Left ventricle myocardium superior (tissue), 1 donor: ENCODE results near the gene GRIN1. TPM values are rescaled to one million over a fixed set of nuclear protein-coding genes. Genes with fewer than 3 reads are reported as not detected.
A peak's percentile ranks its signal among the peaks of the same experiment; 100 is the strongest.

ENCODE experiments used
- ATAC-seq: fragments of 200-7000 bp; cut with Tn5 transposase; one replicate; pipeline ENCODE4 v1.9.1; 2020; ENCODE audit warnings: mild to moderate bottlenecking, moderate library complexity
- DNase-seq: peaks from one replicate; pipeline ENCODE4 v3.0.0-alpha.2; 2020
- intact Hi-C: fragments of 100-400 bp; cut with micrococcal nuclease; formaldehyde crosslinking; loops from one replicate; pipeline ENCODE4 v1.11.0; 2022
- total RNA-seq: library from RNA; stranded (reverse); fragmentation: NEBNext Ultra II Directional; extraction: Animal tissue kit (Norgen Biotek cat#: 25700); gene quantifications from one replicate; pipeline ENCODE4 v1.2.1, GENCODE V29; 2021
- donor health status: DM: no; HTN: yes; CAD: no; lungs with severe emphysema.

Gene GRIN1
- total RNA-seq, 1 donor from 2014 or later, result not detected

DNA sequence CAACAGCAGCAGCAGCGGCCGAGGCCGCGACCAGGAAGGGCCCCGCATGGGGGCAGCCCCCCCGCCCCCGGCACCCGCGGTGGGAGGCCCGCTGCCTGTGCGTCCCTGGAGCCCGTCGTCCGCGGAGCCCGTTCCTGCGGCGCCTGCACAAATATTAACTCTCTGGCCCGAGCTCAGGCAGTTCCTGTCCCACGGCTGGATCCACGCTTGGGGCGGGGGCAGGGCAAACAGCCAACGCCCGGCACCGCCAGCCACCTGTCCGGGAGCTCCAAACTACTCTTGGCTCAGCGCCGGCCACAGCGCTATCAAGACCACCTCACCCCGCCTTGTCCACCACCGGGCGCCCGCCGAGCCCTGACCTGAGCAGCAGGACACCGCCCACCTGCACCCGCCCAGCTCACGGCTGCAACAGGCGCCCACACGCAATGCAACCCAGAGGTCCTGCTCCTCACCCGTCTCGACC is 31.0 kb downstream of the GRIN1 start, which contains the start of gene LRRC26:
LRRC26 (minus strand) TSS at position 156 of the 463 bp plus-strand sequence; CDS start at position 48, 108 bp downstream.
- intact Hi-C loops, result no loop called here
- ATAC-seq (no peak), DNase-seq (no peak)

DNA sequence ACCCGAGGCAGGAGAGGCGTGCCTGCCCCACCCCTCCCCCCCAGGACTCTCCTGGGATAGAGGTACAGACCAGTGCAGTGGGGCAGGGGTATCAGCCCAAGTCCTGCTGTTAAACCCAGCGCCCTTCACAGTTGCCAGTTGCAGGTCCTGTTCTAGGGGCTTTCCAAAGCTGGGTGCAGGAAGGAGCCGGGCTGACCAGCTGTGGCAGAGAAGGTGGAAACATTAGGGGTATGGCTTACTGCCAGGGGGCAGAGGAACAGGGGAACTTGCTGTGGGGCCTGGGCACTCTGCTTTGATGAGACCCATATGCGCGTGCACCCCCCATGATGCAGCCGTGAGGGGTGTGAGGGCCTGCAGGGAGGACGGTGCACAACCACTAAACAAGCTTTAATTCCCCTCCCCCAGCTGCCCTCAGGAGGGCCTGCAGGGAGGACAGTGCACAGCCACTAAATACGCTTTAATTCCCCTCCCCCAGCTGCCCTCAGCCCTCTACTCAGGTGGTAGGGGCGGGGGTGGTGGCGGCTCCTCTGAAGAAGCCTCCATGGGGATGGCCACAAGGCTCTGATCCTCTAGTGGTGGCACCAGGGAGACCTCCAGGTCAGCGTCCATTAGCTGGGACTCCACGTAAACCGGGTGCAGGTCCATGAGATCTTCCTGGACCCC is 31.7 kb downstream of the GRIN1 start:
- intact Hi-C loops, result no loop called here
- DNase-seq, result no peak
- ATAC-seq, result no peak

DNA sequence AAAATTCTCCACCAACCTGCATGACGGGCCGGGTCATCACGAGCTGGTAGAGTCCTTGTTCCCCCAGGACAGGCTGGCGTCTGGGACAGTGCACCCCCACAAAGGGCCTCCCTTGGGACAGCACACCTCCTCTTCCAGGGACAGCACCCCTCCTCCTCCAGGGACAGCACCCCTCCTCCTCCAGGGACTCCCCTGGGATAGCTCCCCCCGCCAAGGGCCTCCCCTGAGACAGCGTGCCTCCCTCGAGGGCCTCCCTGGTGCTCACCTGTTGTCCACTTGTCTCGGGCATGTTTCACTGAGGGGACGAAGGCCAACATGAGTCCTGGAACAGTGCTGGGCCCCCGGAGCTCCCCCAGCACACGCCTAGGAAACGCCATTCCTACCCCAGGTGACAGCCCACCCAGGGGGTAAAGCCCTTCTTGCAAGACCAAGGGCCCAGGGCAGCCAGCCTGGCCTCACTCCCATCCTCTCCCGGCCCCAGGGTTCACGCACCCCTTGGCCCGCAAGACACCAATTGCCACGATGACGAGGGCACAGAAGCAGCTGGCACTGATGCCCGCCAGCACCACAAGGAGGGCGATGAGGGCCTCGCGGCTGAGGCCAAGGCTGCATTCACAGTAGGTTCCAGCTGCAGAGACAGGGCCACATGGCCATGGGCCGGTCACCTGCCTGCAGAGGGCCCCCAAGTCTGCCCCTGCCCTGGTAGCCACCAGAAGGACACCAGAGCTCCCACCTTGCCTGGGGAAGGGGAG is 32.4 kb downstream of the GRIN1 start:
- DNase-seq, result no peak
- intact Hi-C loops, result no loop called here
- no peak for ATAC-seq

DNA sequence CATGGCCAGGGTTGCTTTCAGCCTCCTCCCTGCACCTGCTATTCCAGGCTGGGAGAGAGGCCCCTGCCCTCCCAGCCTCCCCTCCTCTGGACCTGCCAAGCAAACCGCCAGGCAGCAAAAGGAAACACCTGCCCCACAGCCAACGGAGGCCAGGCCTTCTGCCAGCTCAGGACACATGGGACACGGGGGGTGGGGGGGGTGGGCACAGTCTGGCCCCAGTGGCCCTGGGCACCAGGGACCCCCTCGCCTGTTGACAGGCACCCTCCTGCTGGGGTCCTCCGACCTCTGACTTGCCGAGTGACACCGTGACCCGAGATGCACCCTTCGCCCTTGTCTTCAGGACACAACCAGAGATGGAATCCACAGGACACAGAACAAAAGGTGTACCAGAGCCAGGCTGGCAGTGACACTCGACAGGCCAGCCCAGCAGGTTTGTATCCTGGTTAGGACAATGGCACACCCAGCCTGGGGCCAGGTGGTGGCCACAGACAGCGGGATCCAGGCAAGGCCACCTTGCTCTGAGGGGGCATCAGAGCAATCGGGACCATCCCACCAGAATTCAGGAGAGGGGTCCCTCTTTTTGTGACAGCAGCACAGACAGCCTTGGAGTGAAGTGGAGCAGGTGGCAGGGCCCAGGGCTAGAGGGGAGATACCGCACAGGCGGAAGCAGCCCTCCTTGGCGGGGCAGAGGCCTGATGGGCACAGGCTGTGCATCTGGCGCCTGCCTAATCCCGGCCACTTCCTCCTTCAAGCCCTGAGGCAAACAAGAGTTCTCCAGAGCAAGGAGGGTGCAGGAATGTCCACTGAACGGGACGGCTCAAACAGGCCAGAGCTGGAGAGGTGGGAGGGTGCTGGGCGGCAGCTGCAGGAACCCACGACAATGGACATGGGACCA is 34.2 kb downstream of the GRIN1 start:
- no peak for ATAC-seq
- DNase-seq, result no peak
- intact Hi-C loops, result no loop called here

DNA sequence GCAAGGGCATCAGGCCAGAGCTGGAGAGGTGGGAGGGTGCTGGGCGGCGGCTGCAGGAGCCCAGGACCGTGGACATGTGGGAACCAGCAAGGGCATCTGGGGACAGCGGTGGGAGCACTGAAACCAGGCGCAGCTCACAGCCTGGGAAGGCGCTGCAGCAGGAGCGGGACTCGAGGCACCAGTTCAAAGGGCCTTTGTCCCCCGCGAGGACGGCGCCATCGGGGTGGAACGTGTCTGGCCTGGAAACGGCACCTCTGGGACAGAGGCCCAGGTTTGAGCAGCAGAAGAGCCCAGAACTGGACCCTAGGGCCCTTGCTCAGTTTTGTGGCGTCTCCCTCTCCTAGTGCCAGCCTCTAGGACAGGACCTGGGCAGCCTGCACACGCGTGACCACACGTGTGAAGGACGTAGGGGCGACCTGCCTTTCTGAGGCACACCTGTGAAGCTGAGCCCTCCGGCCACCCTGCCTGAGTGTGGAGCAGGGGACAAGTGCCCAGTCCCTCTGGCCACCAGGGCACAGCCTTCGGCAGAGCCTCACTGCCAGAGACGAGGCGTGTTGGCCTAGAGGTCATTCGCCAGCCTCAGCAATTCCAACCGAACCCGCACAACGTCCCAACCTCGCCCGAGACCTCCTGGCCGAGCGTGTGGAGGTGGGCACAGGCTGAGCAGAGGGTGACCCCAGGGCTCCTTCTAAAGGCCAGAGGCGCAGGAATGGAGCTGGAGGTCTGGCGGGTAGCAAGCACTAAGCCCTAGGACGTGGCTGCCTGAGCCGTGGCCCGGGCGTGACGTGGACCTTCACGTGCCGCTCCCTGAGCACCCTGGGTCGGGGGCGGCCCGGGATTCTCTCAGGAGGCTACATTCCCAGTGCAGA is 35.1 kb downstream of the GRIN1 start:
- no peak for ATAC-seq
- no peak for DNase-seq
- intact Hi-C loops, result no loop called here

DNA sequence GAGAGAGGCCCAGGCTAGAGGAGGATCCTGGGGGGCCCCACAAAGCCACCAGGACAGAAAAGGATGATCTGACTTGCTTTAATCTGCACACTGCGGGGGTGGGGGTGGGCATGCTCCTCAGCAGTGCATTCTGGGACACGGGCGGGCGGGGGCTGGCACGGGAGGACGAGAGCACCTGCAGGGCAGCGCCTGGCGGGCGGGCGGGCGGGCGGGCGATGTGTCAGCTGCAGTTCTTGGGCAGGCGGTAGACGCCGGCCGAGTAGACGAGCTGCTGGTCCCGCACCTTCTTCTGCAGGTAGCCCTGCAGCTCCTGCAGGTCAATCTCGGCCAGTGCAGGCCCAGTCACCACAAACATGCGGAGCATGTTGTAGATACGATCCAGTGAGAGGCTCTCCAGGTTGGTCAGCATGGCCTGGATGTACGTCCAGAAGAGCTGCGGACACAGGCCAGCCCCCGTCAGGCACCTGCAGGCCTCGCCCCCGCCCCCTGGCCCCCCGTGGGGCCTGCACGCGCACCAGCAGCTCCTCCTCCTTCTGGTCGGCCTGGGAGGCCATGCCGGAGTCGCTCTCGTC is 35.9 kb downstream of the GRIN1 start:
- no peak for ATAC-seq

DNA sequence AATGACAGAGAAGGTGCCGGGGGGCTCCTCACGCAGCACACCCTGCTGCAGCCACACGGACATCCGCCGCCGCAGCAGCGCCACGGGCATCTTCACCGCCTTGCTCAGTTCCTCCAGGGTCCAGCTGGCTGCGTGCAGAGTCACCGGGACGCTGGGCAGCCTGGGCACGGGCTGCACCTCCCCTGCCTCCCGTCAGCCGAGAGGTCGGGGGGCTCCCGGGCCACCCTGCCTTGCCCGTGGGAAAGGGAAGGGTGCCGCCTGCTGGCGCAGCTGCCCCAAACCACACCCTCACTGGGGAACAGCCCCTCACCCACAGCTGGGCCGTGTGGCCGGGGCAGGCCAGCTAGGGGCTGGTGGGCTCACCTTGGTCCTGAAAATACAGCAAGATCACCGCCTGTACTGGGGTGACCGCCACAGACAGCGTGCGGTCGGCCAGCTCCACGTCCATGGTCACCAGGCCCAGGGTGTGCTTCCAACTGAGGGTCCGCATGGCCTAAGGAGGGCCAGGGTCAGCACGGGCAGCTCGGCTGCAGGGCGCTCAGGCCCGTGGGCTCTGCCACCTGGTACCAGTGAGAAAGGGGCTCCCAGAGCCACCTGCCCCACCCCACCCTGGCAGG is 36.5 kb downstream of the GRIN1 start:
- intact Hi-C loops, result no loop called here
- ATAC-seq (peak; percentile 16), DNase-seq (no peak)

More for the DNA sequence above, 35.9 kb downstream of the GRIN1 start:
- no peak for DNase-seq
- intact Hi-C loops, result no loop called here

DNA sequence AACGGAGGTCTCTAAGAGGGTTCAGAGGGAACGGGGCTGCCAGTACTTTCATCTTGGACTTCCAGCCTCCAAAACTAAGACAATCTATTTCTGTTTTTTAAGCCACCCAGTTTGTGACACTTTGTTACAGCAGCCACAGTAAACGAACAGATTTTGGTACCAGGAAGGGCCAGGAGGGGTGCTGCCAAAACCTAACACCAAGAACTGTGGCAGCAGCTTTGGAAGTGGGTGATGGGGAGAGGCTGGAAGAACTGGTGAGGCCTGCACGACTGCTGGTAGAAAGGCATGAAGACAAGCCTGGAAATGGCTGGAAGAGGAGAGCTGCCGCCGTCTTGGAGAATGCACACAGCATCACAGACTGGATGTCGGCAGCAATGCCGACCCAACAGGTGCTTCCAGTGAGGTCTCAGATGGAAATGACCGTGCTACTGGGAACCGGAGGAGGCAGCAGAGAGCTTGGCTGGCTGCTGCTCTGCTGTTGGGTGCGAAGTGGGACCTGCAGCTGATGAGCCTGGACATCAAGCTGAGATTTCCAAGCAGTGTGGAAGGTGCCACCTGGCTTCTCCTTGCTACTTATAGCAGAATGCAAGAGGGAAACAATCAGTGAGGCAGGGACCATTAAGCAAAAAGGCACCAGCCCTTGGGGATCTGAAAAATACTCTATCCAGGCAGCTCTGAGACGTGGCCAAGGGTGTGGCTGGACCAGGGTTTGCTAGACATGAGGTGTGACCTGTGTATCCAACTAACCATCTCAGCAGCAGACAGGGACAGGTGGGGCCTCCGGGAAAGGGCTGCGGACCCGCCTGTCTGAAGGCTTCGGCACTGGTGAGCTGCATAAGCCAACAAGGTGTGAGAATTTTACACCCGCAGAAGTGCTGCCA is 37.6 kb downstream of the GRIN1 start:
- intact Hi-C loops, result no loop called here
- DNase-seq, result no peak
- ATAC-seq, result peak; percentile 39

DNA sequence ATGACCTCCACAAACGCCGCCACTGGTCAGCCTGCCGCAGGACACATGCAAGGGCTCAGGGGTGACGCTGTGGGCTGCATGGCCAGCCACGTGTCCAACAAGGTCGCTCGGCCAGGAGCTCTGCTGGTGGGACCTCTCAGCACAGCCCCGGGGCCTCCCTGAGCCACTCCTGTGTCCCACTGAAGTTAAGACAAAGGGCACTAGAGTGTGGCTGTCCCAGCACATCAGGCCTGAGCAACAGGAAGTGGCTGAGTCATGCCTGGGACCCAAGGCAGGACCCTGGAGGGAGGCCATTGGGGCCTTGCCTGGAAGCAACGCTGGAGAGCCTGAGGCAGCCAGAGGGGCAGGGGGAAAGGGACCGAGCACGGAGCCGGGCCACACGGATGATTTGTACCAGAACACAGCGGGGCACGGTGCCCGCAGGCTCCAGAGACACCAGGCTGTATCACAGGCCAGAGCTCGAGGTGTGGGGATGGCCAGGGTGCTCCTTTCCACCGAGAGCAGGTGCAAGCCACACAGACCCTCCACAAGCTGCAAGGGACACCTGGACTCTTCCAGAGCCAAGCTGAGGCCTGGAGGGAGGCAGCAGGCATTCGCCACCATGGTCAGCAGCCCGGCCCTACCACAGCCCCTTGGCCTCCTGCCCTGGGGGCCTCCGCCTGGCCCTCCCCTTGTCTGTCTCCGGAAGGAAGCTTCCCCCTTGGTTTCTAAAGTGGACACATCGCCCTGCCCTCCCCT is 39.4 kb downstream of the GRIN1 start:
- intact Hi-C loops, result no loop called here
- ATAC-seq (no peak), DNase-seq (no peak)

DNA sequence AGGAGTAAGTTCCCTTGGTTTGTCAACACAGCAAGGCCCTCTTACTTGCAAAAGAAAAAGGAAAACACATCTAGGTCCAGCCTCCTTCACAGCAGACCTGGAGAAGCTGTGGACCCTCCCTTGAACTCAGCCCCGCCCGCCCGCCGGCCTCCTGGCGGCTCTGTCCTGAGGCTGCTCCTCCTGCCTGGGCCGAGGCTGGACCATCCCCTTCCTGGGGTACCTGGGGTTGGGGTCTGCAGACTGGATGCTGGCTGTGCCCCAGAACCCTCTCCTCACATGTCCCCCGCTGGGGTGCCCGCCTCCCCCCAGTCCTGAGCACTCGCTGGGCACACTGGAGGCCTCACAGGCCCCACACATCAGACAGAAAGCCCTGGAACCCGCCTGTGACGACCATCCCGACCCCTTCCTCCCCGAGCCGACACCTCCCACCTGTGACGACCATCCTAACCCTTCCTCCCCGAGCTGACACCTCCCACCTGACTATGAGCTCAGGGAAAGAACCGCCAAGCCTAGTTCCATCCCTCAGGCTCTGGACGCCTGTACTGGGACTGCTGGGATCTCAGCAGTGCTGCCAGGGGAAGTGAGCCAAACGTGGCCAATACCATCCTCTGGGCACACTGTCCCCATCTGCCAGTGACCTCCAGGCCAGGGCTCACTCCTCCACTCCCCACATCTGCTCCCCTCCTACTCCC is 40.1 kb downstream of the GRIN1 start:
- no peak for DNase-seq
- intact Hi-C loops, result no loop called here
- ATAC-seq, result no peak

DNA sequence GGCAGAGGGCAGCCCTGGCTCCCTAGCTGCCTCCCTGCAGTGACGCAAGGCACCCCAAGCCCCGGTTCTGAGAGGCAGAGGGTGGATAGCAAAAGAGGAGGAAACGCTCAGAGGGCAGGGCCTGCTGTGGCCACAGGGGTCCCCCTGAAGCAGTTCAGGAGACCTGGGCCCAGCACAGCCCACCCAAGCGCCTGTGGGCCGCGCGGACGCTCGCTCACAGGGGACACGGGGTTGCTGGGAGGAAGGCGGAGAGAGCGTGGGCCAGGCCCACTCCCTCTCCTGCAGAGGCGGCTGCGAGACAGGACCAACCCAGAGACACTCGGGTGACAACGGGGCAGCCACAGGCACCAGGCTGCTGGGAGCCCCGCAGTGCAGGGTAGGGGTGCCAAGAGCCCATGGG is 40.8 kb downstream of the GRIN1 start:
- ATAC-seq, result no peak
- intact Hi-C loops, result no loop called here

DNA sequence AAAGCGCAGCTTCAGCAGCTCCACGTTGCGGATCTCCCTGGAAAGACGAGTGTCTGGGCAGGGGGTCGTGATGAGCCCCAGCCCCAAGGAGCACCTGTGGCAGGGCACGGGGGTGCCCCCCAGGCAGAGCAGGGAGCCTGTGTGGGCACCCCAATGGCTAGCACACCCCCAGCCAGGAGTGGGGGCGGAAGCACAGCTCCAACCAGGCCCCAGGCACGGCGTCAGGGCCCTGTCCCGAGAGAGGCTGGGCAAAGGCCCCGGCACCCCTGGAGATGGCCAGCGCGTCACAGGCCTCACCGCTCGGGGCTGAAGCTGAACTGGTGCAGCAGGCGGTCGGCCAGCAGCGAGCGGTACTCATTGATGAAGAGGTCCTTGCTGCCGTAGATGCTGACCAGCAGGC is 41.5 kb downstream of the GRIN1 start:
- DNase-seq, result no peak
- intact Hi-C loops, result no loop called here
- no peak for ATAC-seq

More for the DNA sequence above, 40.8 kb downstream of the GRIN1 start:
- no peak for DNase-seq

DNA sequence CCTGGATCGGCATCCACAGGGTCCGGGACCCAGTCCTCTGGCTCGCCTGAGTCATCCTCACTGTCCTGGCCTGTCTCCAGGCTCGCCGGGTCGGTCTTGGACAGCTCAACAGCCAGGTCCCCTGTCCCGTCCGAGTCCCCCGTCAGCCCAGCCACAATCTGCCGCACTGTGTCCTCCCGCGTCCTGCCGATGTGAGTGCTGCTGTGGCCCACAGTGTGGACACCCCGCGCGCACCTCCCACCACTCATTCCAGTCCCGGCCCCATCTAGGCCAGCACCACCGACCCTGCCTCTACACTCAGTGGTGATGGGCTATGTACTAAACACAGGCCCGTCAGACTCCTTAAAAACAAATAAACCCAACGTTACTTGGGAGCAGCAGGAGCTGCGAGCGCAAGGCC is 42.7 kb downstream of the GRIN1 start:
- intact Hi-C loops, result no loop called here
- ATAC-seq (no peak), DNase-seq (no peak)

DNA sequence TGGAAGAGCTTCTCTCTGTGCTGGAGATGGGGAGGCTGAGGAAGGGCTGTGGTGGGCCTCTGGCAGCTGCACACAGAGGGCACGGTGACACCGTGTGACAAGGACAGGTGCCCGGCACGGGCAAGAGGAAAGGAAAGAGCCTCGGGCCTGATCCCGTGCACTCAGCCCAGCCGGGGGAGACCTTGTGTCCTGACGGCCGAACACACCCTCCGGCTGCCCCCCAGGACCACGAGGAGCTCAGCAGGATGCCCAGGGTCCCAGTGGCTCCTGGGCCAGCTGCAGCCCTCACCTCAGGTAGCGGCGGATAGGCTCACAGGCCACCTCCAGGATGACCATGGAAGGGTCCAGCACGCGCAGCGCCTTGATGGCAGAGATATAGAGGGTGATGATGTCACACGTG is 43.9 kb downstream of the GRIN1 start:
- ATAC-seq (no peak), DNase-seq (no peak)
- intact Hi-C loops, result no loop called here

DNA sequence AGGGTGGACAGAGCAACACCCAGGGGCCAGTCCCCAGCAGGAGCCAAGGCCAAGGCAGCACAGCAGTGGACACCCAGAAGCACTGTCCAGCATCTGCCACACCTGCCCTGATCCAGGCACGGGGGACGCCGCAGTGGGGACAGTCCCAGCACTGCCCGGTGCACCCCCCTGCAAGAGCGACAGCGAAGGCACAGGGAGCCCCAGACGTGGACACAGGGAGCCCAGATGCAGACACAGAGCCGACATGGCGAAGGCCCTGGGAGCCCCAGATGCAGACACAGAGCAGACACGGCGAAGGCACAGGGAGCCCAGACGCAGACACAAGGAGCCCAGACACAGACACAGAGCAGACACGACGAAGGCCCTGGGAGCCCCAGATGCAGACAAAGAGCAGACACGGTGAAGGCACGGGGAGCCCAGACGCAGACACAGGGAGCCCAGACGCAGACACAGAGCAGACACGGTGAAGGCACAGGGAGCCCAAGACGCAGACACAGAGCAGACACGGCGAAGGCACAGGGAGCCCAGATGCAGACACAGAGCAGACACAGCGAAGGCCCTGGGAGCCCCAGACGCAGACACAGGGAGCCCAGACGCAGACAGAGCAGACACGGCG is 45.1 kb downstream of the GRIN1 start:
- DNase-seq, result no peak
- ATAC-seq, result no peak
- intact Hi-C loops, result no loop called here
